ENCODE measurements around the gene NOBOX.
A peak's percentile ranks its signal among the peaks of the same experiment; 100 is the strongest.

NOBOX gene

DNA sequence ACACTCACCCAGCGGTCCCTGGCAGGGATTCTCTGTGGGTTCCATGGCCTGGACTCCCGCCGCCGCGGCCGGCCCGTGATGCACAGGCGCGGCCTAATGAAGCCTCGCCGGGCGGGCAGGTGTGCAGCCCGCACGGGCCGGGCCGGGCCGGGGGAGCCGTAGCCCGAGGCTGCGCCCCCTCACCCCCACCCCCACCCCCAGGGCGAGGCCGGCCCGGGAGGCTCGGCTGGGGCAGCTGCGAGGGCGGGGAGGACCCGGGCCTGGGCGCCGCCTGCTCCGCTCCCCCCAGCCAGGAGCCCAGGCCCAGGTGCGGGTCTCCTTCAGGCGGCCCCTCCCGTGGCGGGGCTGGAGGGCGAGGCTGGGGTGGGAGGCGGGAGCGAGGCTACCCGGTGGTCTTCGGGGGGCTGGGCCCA, at the start of gene NOBOX:
TSS of gene NOBOX (minus strand) at position 45 of the 413 bp plus-strand sequence.
- DNase-seq (ENCODE audit: low spot score): no peak
- H3K27ac ChIP-seq: no peak within 1 kb of the TSS
- CTCF ChIA-PET: no interaction called here
- TF ChIP-seq, protein P1, sequence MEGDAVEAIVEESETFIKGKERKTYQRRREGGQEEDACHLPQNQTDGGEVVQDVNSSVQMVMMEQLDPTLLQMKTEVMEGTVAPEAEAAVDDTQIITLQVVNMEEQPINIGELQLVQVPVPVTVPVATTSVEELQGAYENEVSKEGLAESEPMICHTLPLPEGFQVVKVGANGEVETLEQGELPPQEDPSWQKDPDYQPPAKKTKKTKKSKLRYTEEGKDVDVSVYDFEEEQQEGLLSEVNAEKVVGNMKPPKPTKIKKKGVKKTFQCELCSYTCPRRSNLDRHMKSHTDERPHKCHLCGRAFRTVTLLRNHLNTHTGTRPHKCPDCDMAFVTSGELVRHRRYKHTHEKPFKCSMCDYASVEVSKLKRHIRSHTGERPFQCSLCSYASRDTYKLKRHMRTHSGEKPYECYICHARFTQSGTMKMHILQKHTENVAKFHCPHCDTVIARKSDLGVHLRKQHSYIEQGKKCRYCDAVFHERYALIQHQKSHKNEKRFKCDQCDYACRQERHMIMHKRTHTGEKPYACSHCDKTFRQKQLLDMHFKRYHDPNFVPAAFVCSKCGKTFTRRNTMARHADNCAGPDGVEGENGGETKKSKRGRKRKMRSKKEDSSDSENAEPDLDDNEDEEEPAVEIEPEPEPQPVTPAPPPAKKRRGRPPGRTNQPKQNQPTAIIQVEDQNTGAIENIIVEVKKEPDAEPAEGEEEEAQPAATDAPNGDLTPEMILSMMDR (conservative IDR thresholded peaks at IDR 0.05; ENCODE audit: low read depth): no peak
- POLR2A ChIA-PET (ENCODE audit: low non-redundant PET): no interaction called here

- no peak for DNase-seq (ENCODE audit: low spot score)
- ChIA-PET POLR2A (ENCODE audit: low non-redundant PET) (no interaction called here), CTCF (no interaction called here)
- TF ChIP-seq, protein P1 (conservative IDR thresholded peaks at IDR 0.05; ENCODE audit: low read depth): no peak
- H3K27ac ChIP-seq: no peak overlapping the region
Measured at GRCh38 chr7:144452064-144452463, 48.6 kb upstream of the NOBOX start.

DNA sequence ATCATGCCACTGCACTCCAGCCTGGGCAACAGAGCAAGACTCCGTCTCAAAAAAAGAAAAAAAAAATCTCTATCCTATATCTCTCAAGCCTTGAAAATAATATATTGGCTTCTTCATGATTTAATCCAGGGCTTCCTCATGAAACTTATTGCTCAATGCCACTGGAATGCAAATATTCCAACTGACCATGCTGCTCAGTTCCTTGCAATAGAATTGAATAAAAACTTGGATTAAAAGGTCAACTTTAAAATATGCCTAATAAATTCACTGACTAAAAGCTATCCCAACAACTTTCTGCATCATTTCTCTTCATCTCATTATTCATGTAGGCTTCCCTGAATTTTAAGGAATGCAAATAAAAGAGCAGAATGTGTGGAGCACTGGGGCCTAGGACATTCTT, 42.1 kb upstream of the NOBOX start:
- no peak overlapping the region for H3K27ac ChIP-seq
- TF ChIP-seq, protein P1 (conservative IDR thresholded peaks at IDR 0.05; ENCODE audit: low read depth): no peak
- no peak for DNase-seq (ENCODE audit: low spot score)
- ChIA-PET POLR2A (ENCODE audit: low non-redundant PET) (no interaction called here), CTCF (no interaction called here)

GRCh38 chr7:144439717-144440205, 36.3 kb upstream of the NOBOX start:
- POLR2A ChIA-PET (ENCODE audit: low non-redundant PET): no interaction called here
- no peak for DNase-seq (ENCODE audit: low spot score)
- TF ChIP-seq, protein P1 (conservative IDR thresholded peaks at IDR 0.05; ENCODE audit: low read depth): no peak
- H3K27ac ChIP-seq: no peak overlapping the region
- CTCF ChIA-PET: no interaction called here

GRCh38 chr7:144438759-144439158, 35.3 kb upstream of the NOBOX start:
- CTCF ChIA-PET: no interaction called here

DNA sequence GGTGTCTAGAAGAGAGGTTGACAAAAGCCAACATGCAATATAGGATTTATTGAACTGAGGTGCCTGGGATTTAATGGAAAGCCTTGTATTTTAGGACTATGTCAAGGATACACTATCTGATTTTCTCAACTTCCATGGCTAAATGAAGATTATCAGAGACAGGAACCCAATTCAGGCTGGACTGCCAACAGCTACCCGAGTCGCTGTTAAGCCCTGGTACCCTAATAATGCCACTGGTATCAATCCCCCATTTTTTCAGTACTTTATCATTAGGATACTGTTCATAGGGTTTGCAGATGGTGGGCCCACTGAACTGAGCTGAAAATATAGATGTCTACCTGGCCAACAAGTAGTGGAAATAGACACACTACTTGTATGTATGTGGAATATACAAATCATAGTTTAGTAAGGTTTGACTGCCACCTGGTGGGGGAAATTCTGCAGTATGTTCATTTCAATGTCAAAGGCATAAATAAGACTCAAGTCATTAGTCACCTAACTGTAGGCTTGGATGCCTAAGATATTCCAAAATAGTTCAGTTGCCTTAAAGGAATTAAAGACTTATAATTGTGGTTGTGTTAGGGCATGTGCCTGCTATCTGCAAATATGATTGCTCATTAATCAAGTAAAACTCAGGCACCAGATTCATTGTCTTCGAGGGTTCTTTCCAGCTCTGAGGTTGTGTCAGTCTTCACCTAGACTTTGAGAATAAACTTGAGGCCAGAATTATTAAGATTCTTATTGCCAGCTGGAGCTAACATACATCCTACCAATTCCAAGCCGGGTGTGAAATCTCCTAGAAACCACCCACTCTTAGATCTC, 34.1 kb upstream of the NOBOX start:
- ChIA-PET CTCF (interaction anchor here (0.6 to 1.1 kb wide), 3 partner anchors 18 to 46 kb away, joined by 3 to 8 read pairs (median 3); no protein-coding TSS in a partner anchor), POLR2A (ENCODE audit: low non-redundant PET) (no interaction called here)
- TF ChIP-seq, protein P1 (conservative IDR thresholded peaks at IDR 0.05; ENCODE audit: low read depth): peak; percentile 79
- H3K27ac ChIP-seq: no peak overlapping the region
- DNase-seq (ENCODE audit: low spot score): peak; percentile 20

More at GRCh38 chr7:144438759-144439158, 35.3 kb upstream of the NOBOX start:
- DNase-seq (ENCODE audit: low spot score): no peak
- no peak overlapping the region for H3K27ac ChIP-seq
- POLR2A ChIA-PET (ENCODE audit: low non-redundant PET): no interaction called here
- TF ChIP-seq, protein P1 (conservative IDR thresholded peaks at IDR 0.05; ENCODE audit: low read depth): no peak
